Measurements from ENCODE around the gene REPIN1. TPM values are rescaled to one million over a fixed set of nuclear protein-coding genes. Genes with fewer than 3 reads are reported as not detected.

The REPIN1 gene
- total RNA-seq, 1 experiment from 2014 or later: 106 TPM

- Histone ChIP-seq H3K27me3 (ENCODE audit: insufficient read depth, low read length) (peaks cover 16% of the 10 kb centered on the region), H3K18ac (ENCODE audit: insufficient read length, low read depth, low read length) (no peak overlapping the region), H3K79me1 (ENCODE audit: insufficient read depth, low read depth, low read length, poor library complexity, severe bottlenecking) (no peaks in the 10 kb centered on the region), H2AFZ (ENCODE audit: low read length) (no peak overlapping the region), H3T11ph (ENCODE audit: low read length) (no peak overlapping the region), H3K4me1 (ENCODE audit: insufficient read depth, low read length) (no peaks in the 10 kb centered on the region), H3K14ac (ENCODE audit: insufficient read depth, low read length) (no peak overlapping the region), H3K9me3 (ENCODE audit: control insufficient read depth, low read depth, low read length) (peaks cover 7% of the 10 kb centered on the region), H3K4ac (ENCODE audit: low read depth, low read length) (no peak overlapping the region), H3K23me2 (ENCODE audit: insufficient read length, low read depth, low read length, poor library complexity, severe bottlenecking) (peaks cover 16% of the 10 kb centered on the region), H4K8ac (replicated peaks; ENCODE audit: insufficient read length, low read depth, low read length) (no peak overlapping the region), H2BK120ac (ENCODE audit: low read depth, low read length, poor library complexity, severe bottlenecking) (no peak overlapping the region), H3K27ac (ENCODE audit: insufficient read length, low read depth, low read length) (no peak overlapping the region), H3K23ac (ENCODE audit: insufficient read length, low read depth, low read length) (no peak overlapping the region), H4K5ac (ENCODE audit: insufficient read length, low read depth, low read length) (no peak overlapping the region), H4K20me1 (ENCODE audit: control insufficient read depth, insufficient read depth, insufficient read length) (no peaks in the 10 kb centered on the region), H3K56ac (ENCODE audit: insufficient read length, low read depth, low read length) (no peak overlapping the region), H2BK5ac (ENCODE audit: insufficient read length, low read length) (no peak overlapping the region), H2BK15ac (ENCODE audit: low read depth, low read length) (no peak overlapping the region), H2BK20ac (ENCODE audit: low read depth, low read length, poor library complexity, severe bottlenecking) (no peak overlapping the region), H2AK5ac (ENCODE audit: insufficient read length, low read length) (no peak overlapping the region), H3K9ac (ENCODE audit: extremely low read depth, insufficient read length, low read length) (no peak overlapping the region), H3K4me2 (ENCODE audit: insufficient read depth, insufficient read length, low read length) (no peak overlapping the region), H2BK12ac (ENCODE audit: insufficient read length, low read depth, low read length) (no peak overlapping the region), H3K79me2 (ENCODE audit: insufficient read depth, low read length) (no peaks in the 10 kb centered on the region), H4K91ac (ENCODE audit: insufficient read length, low read depth, low read length) (no peak overlapping the region)
- Mint-ChIP-seq H3K9me3 (peaks cover 13 to 22% of the 10 kb centered on the region in 2 experiments), H3K27me3 (ENCODE audit: low read depth) (peaks cover 72% of the 10 kb centered on the region), H3K27ac (no peak overlapping the region; a peak in 1 of 7 replicates), H3K36me3 (ENCODE audit: insufficient read depth in 1 of 3, low read depth in 3 of 3) (peaks cover 9 to 27% (median 22%) of the 10 kb centered on the region in 3 experiments), H3K4me3 (peak overlapping the region in 1 of 2 experiments; percentile 47; a peak in 1 of 5 replicates), H3K4me1 (peaks cover 34 to 40% of the 10 kb centered on the region in 2 experiments)
- no peak for DNase-seq
- no CpG with 5 or more reads among the region's 2 CpGs for WGBS (ENCODE audit: extremely low coverage, insufficient read length, low lambda C conversion rate)
- no peak for TF ChIP-seq CTCF (conservative IDR thresholded peaks at IDR 0.05)
Observed at GRCh38 chr7:150343225-150343624, 25.4 kb upstream of the REPIN1 start.

Data from H9 (cell line).